ENCODE results near the gene CD93. TPM values are rescaled to one million over a fixed set of nuclear protein-coding genes. Genes with fewer than 3 reads are reported as not detected.

CD93 gene, protein sequence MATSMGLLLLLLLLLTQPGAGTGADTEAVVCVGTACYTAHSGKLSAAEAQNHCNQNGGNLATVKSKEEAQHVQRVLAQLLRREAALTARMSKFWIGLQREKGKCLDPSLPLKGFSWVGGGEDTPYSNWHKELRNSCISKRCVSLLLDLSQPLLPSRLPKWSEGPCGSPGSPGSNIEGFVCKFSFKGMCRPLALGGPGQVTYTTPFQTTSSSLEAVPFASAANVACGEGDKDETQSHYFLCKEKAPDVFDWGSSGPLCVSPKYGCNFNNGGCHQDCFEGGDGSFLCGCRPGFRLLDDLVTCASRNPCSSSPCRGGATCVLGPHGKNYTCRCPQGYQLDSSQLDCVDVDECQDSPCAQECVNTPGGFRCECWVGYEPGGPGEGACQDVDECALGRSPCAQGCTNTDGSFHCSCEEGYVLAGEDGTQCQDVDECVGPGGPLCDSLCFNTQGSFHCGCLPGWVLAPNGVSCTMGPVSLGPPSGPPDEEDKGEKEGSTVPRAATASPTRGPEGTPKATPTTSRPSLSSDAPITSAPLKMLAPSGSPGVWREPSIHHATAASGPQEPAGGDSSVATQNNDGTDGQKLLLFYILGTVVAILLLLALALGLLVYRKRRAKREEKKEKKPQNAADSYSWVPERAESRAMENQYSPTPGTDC
- total RNA-seq = not detected in 2 replicates

DNA sequence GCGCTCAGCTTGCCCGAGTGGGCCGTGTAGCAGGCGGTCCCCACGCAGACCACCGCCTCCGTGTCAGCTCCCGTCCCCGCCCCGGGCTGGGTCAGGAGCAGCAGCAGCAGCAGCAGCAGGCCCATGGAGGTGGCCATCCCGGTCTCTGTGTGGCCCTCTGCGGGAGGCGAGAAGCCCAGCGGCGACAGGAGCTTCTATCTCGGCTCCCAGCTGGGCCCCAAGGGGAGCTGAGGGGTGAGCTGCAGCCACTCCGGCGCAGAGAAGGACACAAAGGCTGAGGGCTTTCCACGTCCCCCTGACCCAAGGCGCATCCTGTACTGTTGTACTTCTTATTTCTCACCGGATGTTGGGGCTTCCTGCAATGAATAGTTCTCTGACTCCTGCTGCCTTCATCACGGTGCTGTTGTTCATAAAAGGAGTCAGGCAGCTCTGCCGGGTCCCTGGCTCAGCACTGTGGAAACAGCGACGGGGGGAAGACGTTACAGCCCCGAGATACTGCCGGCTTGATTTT is at the start of gene CD93:
TSS of gene CD93 (minus strand) at position 269 of the 511 bp plus-strand sequence. CDS start at position 137, 132 bp downstream.
- DNase-seq (no peak), ATAC-seq (ENCODE audit: low read depth) (no peak)
- H3K4me3 Mint-ChIP-seq = no peak within 1 kb of the TSS
- H3K27ac Mint-ChIP-seq = no peak within 1 kb of the TSS
- intact Hi-C loops (cut with micrococcal nuclease) = no loop called here
- ChIA-PET CTCF (no interaction called here), POLR2A (no interaction called here)
- H3K9me3 Mint-ChIP-seq = no peaks in the 10 kb centered on the region
- peaks cover 3% of the 10 kb centered on the region for H3K27me3 Mint-ChIP-seq
- no peaks in the 10 kb centered on the region for H3K36me3 Mint-ChIP-seq (ENCODE audit: low read depth)
- no peaks in the 10 kb centered on the region for H3K4me1 Mint-ChIP-seq
- TF ChIP-seq, protein P1, sequence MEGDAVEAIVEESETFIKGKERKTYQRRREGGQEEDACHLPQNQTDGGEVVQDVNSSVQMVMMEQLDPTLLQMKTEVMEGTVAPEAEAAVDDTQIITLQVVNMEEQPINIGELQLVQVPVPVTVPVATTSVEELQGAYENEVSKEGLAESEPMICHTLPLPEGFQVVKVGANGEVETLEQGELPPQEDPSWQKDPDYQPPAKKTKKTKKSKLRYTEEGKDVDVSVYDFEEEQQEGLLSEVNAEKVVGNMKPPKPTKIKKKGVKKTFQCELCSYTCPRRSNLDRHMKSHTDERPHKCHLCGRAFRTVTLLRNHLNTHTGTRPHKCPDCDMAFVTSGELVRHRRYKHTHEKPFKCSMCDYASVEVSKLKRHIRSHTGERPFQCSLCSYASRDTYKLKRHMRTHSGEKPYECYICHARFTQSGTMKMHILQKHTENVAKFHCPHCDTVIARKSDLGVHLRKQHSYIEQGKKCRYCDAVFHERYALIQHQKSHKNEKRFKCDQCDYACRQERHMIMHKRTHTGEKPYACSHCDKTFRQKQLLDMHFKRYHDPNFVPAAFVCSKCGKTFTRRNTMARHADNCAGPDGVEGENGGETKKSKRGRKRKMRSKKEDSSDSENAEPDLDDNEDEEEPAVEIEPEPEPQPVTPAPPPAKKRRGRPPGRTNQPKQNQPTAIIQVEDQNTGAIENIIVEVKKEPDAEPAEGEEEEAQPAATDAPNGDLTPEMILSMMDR (IDR thresholded peaks at IDR 0.05) = no peak

- no peak overlapping the region for H3K27ac Mint-ChIP-seq
Measured at GRCh38 chr20:23133560-23133998, 47.5 kb upstream of the CD93 start.

GRCh38 chr20:23132930-23133559 is 46.9 kb upstream of the CD93 start:
- Mint-ChIP-seq H3K36me3 (ENCODE audit: low read depth) (no peaks in the 10 kb centered on the region), H3K4me3 (no peak overlapping the region), H3K27ac (no peak overlapping the region), H3K27me3 (no peaks in the 10 kb centered on the region), H3K4me1 (no peaks in the 10 kb centered on the region), H3K9me3 (no peaks in the 10 kb centered on the region)
- TF ChIP-seq, protein P1 (IDR thresholded peaks at IDR 0.05) = no peak
- POLR2A ChIA-PET = no interaction called here
- CTCF ChIA-PET = no interaction called here
- ATAC-seq (ENCODE audit: low read depth) = no peak
- intact Hi-C loops (cut with micrococcal nuclease) = no loop called here
- DNase-seq = no peak

More at GRCh38 chr20:23133560-23133998, 47.5 kb upstream of the CD93 start:
- TF ChIP-seq, protein P1 (IDR thresholded peaks at IDR 0.05) = no peak
- ChIA-PET POLR2A (no interaction called here), CTCF (no interaction called here)
- H3K27me3 Mint-ChIP-seq = no peaks in the 10 kb centered on the region
- H3K36me3 Mint-ChIP-seq (ENCODE audit: low read depth) = no peaks in the 10 kb centered on the region
- ATAC-seq (ENCODE audit: low read depth) (no peak), DNase-seq (no peak)
- no peaks in the 10 kb centered on the region for H3K9me3 Mint-ChIP-seq
- intact Hi-C loops (cut with micrococcal nuclease) = no loop called here
- H3K4me3 Mint-ChIP-seq = no peak overlapping the region
- no peaks in the 10 kb centered on the region for H3K4me1 Mint-ChIP-seq

DNA sequence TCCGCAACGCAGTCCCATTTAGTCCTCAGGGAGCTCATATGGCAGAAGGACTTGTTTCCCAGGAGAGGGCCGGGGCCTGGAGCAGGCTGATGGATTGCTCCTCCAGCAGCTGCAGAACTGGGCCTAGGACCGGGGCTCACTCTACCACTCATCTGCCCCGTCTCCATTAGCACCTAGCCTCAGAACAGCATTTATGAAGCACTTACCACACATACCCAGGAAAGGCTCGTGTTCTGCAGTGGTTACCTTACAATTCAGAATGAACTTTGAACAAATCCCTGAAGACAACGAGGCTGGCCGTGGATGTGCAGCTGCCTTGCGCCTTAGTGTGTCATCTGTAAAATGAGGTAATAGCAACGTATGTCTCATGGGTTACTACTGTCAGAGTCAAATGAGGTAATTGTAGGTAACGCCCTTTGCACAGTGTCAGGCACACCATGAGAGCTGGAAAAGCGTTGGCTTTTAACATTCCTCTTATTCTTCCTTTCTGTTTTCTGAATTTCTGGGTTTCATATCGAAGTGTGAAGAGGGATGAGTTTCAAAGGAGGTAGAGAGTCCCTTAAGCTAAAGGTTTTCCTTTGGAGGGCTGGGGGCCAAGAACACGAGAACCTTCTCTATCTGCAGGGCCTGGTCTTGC is 46.3 kb upstream of the CD93 start:
- POLR2A ChIA-PET = no interaction called here
- no peaks in the 10 kb centered on the region for H3K27me3 Mint-ChIP-seq
- no peaks in the 10 kb centered on the region for H3K36me3 Mint-ChIP-seq (ENCODE audit: low read depth)
- TF ChIP-seq, protein P1 (IDR thresholded peaks at IDR 0.05) = no peak
- H3K4me3 Mint-ChIP-seq = no peak overlapping the region
- H3K4me1 Mint-ChIP-seq = no peaks in the 10 kb centered on the region
- DNase-seq (no peak), ATAC-seq (ENCODE audit: low read depth) (no peak)
- CTCF ChIA-PET = interaction anchor here (0.5 kb wide), 1 partner anchor 11 kb away, joined by 3 read pairs; no protein-coding TSS in a partner anchor
- H3K27ac Mint-ChIP-seq = no peak overlapping the region
- no peaks in the 10 kb centered on the region for H3K9me3 Mint-ChIP-seq
- intact Hi-C loops (cut with micrococcal nuclease) = no loop called here
